ENCODE data around the gene GATA2.

The GATA2 gene

GRCh38 chr3:128433837-128434165 is 59.2 kb downstream of the GATA2 start:
- no peak for DNase-seq (ENCODE audit: low read depth, low spot score)

- peak; percentile 34 for DNase-seq (ENCODE audit: low read depth, low spot score)
Measured at GRCh38 chr3:128432971-128433836, 59.8 kb downstream of the GATA2 start.

DNA sequence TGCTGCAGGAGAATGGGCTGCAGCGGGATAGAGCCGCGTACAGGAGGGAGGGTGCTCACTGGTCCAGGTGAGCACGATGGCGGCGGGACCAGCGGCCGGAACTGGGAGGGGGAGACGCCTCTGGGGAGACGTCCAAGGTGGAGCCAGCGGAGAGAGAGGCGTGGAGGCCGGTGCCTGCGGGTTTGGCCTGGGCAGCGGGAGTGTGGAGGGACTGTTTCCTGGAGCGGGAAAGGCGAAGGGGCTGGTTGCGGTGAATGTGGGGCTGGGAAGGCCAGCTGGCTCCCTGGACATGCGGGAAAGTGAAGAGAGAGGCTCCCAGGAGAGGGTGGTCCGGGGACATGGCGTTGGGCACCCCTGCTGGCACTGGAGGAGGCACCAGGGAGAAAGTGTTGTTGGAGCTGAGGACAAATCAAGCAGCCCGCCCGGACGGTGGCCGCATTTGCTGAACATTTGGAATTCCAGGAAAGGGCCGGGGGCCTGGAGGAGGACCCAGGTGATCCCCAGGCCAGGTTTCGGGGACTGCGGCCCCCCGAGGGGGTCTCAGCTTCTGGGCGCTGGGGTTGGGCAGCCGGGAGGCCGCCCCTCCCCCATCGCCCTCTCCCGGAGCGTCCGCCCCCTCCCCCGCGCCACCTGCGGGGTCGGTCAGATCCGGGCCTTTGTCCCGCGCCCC is 60.6 kb downstream of the GATA2 start:
- no peak for DNase-seq (ENCODE audit: low read depth, low spot score)

- DNase-seq (ENCODE audit: low read depth, low spot score), result no peak
Measured at GRCh38 chr3:128431803-128432300, 61.1 kb downstream of the GATA2 start.

GRCh38 chr3:128430731-128431130 is 62.3 kb downstream of the GATA2 start:
- DNase-seq (ENCODE audit: low read depth, low spot score), result no peak

DNA sequence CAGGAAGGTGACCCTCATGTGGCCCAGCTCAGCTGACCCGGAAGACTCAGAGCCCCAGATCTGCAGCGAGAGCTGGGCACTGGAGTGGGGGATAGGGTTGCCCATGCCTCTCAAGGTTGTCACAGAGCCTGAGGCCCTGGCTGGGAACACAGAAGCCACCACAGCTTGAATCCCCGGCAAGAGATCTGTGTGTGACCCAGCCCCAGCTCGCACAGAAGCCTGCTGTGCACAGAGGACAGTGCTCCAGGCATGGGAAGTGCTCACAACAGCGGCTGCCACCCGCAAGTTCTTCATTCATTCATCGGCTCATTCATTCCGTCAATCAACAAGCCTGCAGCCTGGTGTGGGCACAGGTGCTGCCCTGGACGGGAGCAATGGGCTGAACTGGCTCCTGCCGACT is 62.7 kb downstream of the GATA2 start:
- DNase-seq (ENCODE audit: low read depth, low spot score), result no peak

DNA sequence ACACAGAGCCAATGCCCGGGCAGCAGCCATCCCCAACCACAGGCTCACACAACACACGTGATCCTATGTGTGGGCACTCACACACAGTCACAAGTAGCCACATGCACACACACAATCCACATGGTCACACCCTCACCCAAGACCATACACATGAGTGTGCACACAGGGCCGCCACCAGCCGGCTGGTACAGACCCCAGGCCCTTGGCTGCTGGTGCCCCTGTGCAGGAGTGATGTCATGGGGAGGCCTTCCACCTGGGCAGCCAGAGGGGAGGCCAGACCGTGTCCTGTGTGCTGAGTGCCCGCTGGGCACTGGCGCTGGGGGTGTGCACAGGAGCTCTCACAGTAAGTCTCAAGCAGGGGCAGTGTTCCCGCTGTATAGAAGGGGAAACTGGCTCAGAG is 63.2 kb downstream of the GATA2 start:
- DNase-seq (ENCODE audit: low read depth, low spot score), result no peak
